Stimulated activated CD8-positive, alpha-beta memory T cell treated with anti-CD3 and anti-CD28 coated beads, Interleukin-4, amount 100 ng/mL, for 4 hours (primary cell): ENCODE results near the gene KPNA3.
"Not testable (repeated sequence)": the region's sequence is repeated elsewhere in the genome, so short reads cannot be mapped to it uniquely, and the experiment has no call there.

Source experiments
- DNase-seq, 2 donors: peaks; one replicate each; pipeline ENCODE4 v3.0.0-alpha.2; 2020; ENCODE audit warnings: low read depth in 2 of 2, low spot score in 1 of 2

The KPNA3 gene

GRCh38 chr13:49792550-49793324, at the start of gene KPNA3:
Gene KPNA3 (minus strand): TSS chr13:49792682. CDS start chr13:49792506, 176 bp downstream.
- DNase-seq: peak; percentile 83 to 90

GRCh38 chr13:49841964-49842363, 49.5 kb upstream of the KPNA3 start:
- DNase-seq: no peak

GRCh38 chr13:49840675-49841074, 48.2 kb upstream of the KPNA3 start:
- no peak for DNase-seq

GRCh38 chr13:49840266-49840665, 47.8 kb upstream of the KPNA3 start:
- DNase-seq: no peak

GRCh38 chr13:49838989-49839388, 46.5 kb upstream of the KPNA3 start:
- DNase-seq: no peak

GRCh38 chr13:49836516-49836915, 44.0 kb upstream of the KPNA3 start:
- no peak for DNase-seq

GRCh38 chr13:49833402-49833801, 40.9 kb upstream of the KPNA3 start:
- no peak for DNase-seq

GRCh38 chr13:49831455-49831854, 39.0 kb upstream of the KPNA3 start:
- DNase-seq: no peak

GRCh38 chr13:49830721-49831120, 38.2 kb upstream of the KPNA3 start:
- no peak for DNase-seq

GRCh38 chr13:49829715-49830114, 37.2 kb upstream of the KPNA3 start:
- no peak for DNase-seq

GRCh38 chr13:49828453-49828852, 36.0 kb upstream of the KPNA3 start:
- no peak for DNase-seq

GRCh38 chr13:49827891-49828290, 35.4 kb upstream of the KPNA3 start:
- no peak for DNase-seq

GRCh38 chr13:49827336-49827735, 34.9 kb upstream of the KPNA3 start:
- DNase-seq: no peak

- no peak for DNase-seq
These were observed 28.9 kb upstream of the KPNA3 start for GRCh38 chr13:49821216-49822009.

GRCh38 chr13:49820591-49821215, 28.2 kb upstream of the KPNA3 start:
- DNase-seq: no peak

GRCh38 chr13:49816047-49816446, 23.6 kb upstream of the KPNA3 start:
- not testable (repeated sequence) for DNase-seq

GRCh38 chr13:49814551-49815270, 22.2 kb upstream of the KPNA3 start:
- DNase-seq: no peak

GRCh38 chr13:49812812-49813211, 20.3 kb upstream of the KPNA3 start:
- DNase-seq: no peak

- DNase-seq: no peak
These were observed 19.0 kb upstream of the KPNA3 start for GRCh38 chr13:49811527-49811908.

GRCh38 chr13:49810567-49811526, 18.4 kb upstream of the KPNA3 start:
- no peak for DNase-seq
